ENCODE measurements around the gene CCDC142. TPM values are rescaled to one million over a fixed set of nuclear protein-coding genes. Genes with fewer than 3 reads are reported as not detected.

CCDC142 gene
- total RNA-seq: 10 to 100 TPM; 18.9 to 20.2 TPM

- ChIA-PET POLR2A (interaction anchor here (0.8 to 2.9 kb wide), 4 partner anchors 10 to 49 kb away, joined by 3 to 10 read pairs (median 6); partner anchors contain the start of genes INO80B, MOGS and MRPL53), CTCF (interaction anchor here (0.8 to 3.8 kb wide), 21 partner anchors 9 to 233 kb away, joined by 3 to 34 read pairs (median 4); partner anchors contain the start of genes AUP1, DQX1, HTRA2 and INO80B)
These were observed at the start of gene CCDC142, which contains the start of gene TTC31 for GRCh38 chr2:74482801-74483674. TSS of gene CCDC142 (minus strand) at chr2:74482998. CDS start at chr2:74482837, 161 bp downstream. TSS of gene TTC31 (plus strand) at chr2:74483081. CDS start at chr2:74483096, 15 bp downstream.

- ChIA-PET POLR2A (interaction anchor here (0.9 to 1.2 kb wide), 2 partner anchors 17 to 50 kb away, joined by 3 to 8 read pairs; partner anchors contain the start of gene CCDC142), CTCF (interaction anchor here (0.8 to 4.1 kb wide), 7 partner anchors 19 to 140 kb away, joined by 3 to 20 read pairs (median 5); partner anchors contain the start of genes CCDC142, PCGF1 and TTC31)
These were observed 49.4 kb upstream of the CCDC142 start for GRCh38 chr2:74532222-74532621.

- CTCF ChIA-PET: interaction anchor here (0.8 to 4.1 kb wide), 5 partner anchors 10 to 55 kb away, joined by 3 to 20 read pairs (median 5); partner anchors contain the start of genes CCDC142 and TTC31
- POLR2A ChIA-PET: interaction anchor here (0.6 to 1.2 kb wide), 4 partner anchors 16 to 73 kb away, joined by 3 to 8 read pairs (median 4); partner anchors contain the start of genes CCDC142 and WBP1
These were observed 48.9 kb upstream of the CCDC142 start for GRCh38 chr2:74531666-74532065.

GRCh38 chr2:74530239-74531187, 47.7 kb upstream of the CCDC142 start:
- POLR2A ChIA-PET: interaction anchor here (0.5 to 1.7 kb wide), 11 partner anchors 15 to 331 kb away, joined by 3 to 10 read pairs (median 6); partner anchors contain the start of gene WBP1

GRCh38 chr2:74529357-74530238, 46.8 kb upstream of the CCDC142 start, which contains the start of the genes AUP1 and HTRA2:
TSS of gene AUP1 (minus strand) at chr2:74529706. CDS start at chr2:74529629, 77 bp downstream.
TSS of gene HTRA2 (plus strand) at chr2:74529933. CDS start at chr2:74530007, 74 bp downstream.
- ChIA-PET POLR2A (interaction anchor here (0.5 to 1.7 kb wide), 9 partner anchors 15 to 330 kb away, joined by 3 to 8 read pairs (median 6); partner anchors contain the start of genes LBX2, MRPL53, TLX2 and WBP1), CTCF (interaction anchor here (0.6 to 4.1 kb wide), 9 partner anchors 10 to 73 kb away, joined by 3 to 20 read pairs (median 5); partner anchors contain the start of genes CCDC142, LBX2, MRPL53 and TTC31)

More at GRCh38 chr2:74530239-74531187, 47.7 kb upstream of the CCDC142 start:
- CTCF ChIA-PET: interaction anchor here (0.8 to 4.1 kb wide), 7 partner anchors 8 to 74 kb away, joined by 3 to 20 read pairs (median 7); partner anchors contain the start of genes CCDC142, LBX2, MRPL53 and TTC31

- POLR2A ChIA-PET: interaction anchor here (0.6 to 1.5 kb wide), 6 partner anchors 14 to 72 kb away, joined by 3 to 7 read pairs (median 4); partner anchors contain the start of genes LBX2, MRPL53, TLX2 and WBP1
- CTCF ChIA-PET: interaction anchor here (1.3 to 4.1 kb wide), 7 partner anchors 9 to 69 kb away, joined by 3 to 20 read pairs (median 7); partner anchors contain the start of genes CCDC142, LBX2, MRPL53 and TTC31
These were observed 46.0 kb upstream of the CCDC142 start for GRCh38 chr2:74528600-74529356.

GRCh38 chr2:74527741-74528140, 44.9 kb upstream of the CCDC142 start:
- CTCF ChIA-PET: interaction anchor here (0.8 to 1.5 kb wide), 2 partner anchors 18 to 61 kb away, joined by 3 read pairs; no protein-coding TSS in a partner anchor
- POLR2A ChIA-PET: no interaction called here

GRCh38 chr2:74526649-74527230, 43.9 kb upstream of the CCDC142 start:
- ChIA-PET CTCF (interaction anchor here (0.5 to 1.4 kb wide), 3 partner anchors 45 to 314 kb away, joined by 3 to 4 read pairs (median 4); no protein-coding TSS in a partner anchor), POLR2A (no interaction called here)

- ChIA-PET CTCF (interaction anchor here (0.9 to 1.4 kb wide), 2 partner anchors 44 to 51 kb away, joined by 3 to 4 read pairs; no protein-coding TSS in a partner anchor), POLR2A (no interaction called here)
These were observed 43.2 kb upstream of the CCDC142 start, which contains the start of gene DQX1 for GRCh38 chr2:74525717-74526648. TSS of gene DQX1 (minus strand) at chr2:74526231. CDS start at chr2:74525729, 502 bp downstream.

GRCh38 chr2:74524955-74525716, 42.3 kb upstream of the CCDC142 start:
- ChIA-PET CTCF (no interaction called here), POLR2A (no interaction called here)

- POLR2A ChIA-PET: no interaction called here
These were observed 41.2 kb upstream of the CCDC142 start for GRCh38 chr2:74524005-74524404.

GRCh38 chr2:74522516-74522915, 39.7 kb upstream of the CCDC142 start:
- POLR2A ChIA-PET: no interaction called here
- CTCF ChIA-PET: interaction anchor here (0.9 to 1.5 kb wide), 5 partner anchors 8 to 40 kb away, joined by 3 read pairs; partner anchors contain the start of genes CCDC142, PCGF1, TLX2 and TTC31

More at GRCh38 chr2:74524005-74524404, 41.2 kb upstream of the CCDC142 start:
- CTCF ChIA-PET: interaction anchor here (1.2 kb wide), 1 partner anchor 9 kb away, joined by 3 read pairs; the partner anchor contains the start of gene TLX2

GRCh38 chr2:74516650-74517049, 33.9 kb upstream of the CCDC142 start:
- CTCF ChIA-PET: interaction anchor here (0.6 kb wide), 1 partner anchor 15 kb away, joined by 3 read pairs; no protein-coding TSS in a partner anchor
- POLR2A ChIA-PET: interaction anchor here (1.0 kb wide), 1 partner anchor 17 kb away, joined by 3 read pairs; the partner anchor contains the start of gene LBX2

All from activated CD8-positive, alpha-beta memory T cell treated with anti-CD3 and anti-CD28 coated beads for 36 hours (primary cell).